ENCODE results near the gene PSME3IP1.
A peak's percentile ranks its signal among the peaks of the same experiment; 100 is the strongest.

Gene PSME3IP1

DNA sequence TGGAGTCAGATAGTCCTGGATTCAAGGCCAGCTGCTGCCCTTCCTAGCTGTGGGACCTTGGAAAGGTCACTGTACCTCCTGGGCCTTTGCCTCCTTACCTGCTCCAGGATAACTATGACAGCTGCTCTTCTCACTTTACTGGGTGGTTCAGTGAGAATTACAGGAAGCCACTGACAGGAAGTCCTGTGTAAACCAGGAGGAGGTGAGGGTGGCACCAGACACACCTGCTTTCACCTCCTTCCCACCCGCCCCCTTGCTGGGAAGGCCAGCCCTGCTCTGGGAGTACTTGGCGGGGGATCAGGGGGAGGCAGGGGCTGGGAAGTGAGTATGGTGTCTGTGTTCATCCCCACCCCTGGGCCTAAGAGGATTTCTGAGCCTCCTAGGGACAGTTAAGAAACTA is 50.9 kb downstream of the PSME3IP1 start:
- H3K27ac ChIP-seq (ENCODE audit: extremely low read depth, low read depth, low read length), result no peak overlapping the region
- H3K4me3 ChIP-seq (ENCODE audit: low read depth, low read length), result no peak overlapping the region
- CTCF ChIA-PET, result interaction anchor here (1.1 kb wide), 1 partner anchor 51 kb away, joined by 4 read pairs; no protein-coding TSS in a partner anchor
- H3K36me3 ChIP-seq (ENCODE audit: control insufficient read depth in 2 of 2, insufficient read depth in 1 of 2, low read length in 2 of 2), result no peaks in the 10 kb centered on the region
- POLR2A ChIA-PET, result no interaction called here
- TF ChIP-seq SP2 (tag by site-specific recombination; IDR thresholded peaks at IDR 0.05), result peak; percentile 18; the same call in 1 of the 2 replicates
- TF ChIP-seq, protein P1, sequence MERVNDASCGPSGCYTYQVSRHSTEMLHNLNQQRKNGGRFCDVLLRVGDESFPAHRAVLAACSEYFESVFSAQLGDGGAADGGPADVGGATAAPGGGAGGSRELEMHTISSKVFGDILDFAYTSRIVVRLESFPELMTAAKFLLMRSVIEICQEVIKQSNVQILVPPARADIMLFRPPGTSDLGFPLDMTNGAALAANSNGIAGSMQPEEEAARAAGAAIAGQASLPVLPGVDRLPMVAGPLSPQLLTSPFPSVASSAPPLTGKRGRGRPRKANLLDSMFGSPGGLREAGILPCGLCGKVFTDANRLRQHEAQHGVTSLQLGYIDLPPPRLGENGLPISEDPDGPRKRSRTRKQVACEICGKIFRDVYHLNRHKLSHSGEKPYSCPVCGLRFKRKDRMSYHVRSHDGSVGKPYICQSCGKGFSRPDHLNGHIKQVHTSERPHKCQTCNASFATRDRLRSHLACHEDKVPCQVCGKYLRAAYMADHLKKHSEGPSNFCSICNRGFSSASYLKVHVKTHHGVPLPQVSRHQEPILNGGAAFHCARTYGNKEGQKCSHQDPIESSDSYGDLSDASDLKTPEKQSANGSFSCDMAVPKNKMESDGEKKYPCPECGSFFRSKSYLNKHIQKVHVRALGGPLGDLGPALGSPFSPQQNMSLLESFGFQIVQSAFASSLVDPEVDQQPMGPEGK (tag by site-specific recombination; IDR thresholded peaks at IDR 0.05), result no peak
- TF ChIP-seq, protein P2, sequence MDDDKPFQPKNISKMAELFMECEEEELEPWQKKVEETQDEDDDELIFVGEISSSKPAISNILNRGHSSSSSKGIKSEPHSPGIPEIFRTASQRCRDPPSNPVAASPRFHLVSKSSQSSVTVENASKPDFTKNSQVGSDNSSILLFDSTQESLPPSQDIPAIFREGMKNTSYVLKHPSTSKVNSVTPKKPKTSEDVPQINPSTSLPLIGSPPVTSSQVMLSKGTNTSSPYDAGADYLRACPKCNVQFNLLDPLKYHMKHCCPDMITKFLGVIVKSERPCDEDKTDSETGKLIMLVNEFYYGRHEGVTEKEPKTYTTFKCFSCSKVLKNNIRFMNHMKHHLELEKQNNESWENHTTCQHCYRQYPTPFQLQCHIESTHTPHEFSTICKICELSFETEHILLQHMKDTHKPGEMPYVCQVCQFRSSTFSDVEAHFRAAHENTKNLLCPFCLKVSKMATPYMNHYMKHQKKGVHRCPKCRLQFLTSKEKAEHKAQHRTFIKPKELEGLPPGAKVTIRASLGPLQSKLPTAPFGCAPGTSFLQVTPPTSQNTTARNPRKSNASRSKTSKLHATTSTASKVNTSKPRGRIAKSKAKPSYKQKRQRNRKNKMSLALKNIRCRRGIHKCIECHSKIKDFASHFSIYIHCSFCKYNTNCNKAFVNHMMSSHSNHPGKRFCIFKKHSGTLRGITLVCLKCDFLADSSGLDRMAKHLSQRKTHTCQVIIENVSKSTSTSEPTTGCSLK (tag by site-specific recombination; IDR thresholded peaks at IDR 0.05), result no peak
- no peak for TF ChIP-seq ZNF132 (tag by site-specific recombination; IDR thresholded peaks at IDR 0.05; ENCODE audit: borderline replicate concordance)
- H3K9me3 ChIP-seq (ENCODE audit: control insufficient read depth, insufficient read depth, low read depth, low read length), result no peaks in the 10 kb centered on the region
- H3K4me1 ChIP-seq (ENCODE audit: control insufficient read depth, insufficient read depth, low read length), result no peaks in the 10 kb centered on the region

DNA sequence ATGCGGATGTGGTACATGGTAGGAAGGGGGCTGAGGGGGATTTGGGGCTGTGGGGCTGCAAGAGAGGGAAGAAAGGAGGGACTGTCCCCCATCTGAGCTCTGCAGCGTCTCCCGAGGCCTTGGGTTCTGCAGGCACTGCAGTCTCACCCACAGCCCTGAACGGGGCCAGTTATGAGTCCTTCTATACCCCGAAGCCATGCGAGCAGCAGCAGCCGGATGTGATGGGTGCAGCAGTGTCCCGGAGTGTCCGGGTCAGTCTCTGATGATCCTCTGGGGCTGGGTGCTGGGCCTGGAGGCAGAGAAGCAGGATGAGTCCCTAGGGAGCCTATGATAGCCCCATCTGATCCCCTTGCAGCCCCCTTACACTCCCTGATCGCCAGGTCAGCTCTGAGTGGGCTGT is 52.0 kb downstream of the PSME3IP1 start:
- no peaks in the 10 kb centered on the region for H3K36me3 ChIP-seq (ENCODE audit: control insufficient read depth in 2 of 2, insufficient read depth in 1 of 2, low read length in 2 of 2)
- no peaks in the 10 kb centered on the region for H3K4me1 ChIP-seq (ENCODE audit: control insufficient read depth, insufficient read depth, low read length)
- ChIA-PET POLR2A (no interaction called here), CTCF (interaction anchor here (1.1 kb wide), 1 partner anchor 50 kb away, joined by 4 read pairs; no protein-coding TSS in a partner anchor)
- no peak overlapping the region for H3K4me3 ChIP-seq (ENCODE audit: low read depth, low read length)
- H3K9me3 ChIP-seq (ENCODE audit: control insufficient read depth, insufficient read depth, low read depth, low read length), result no peaks in the 10 kb centered on the region
- TF ChIP-seq ZSCAN30 (tag by site-specific recombination; IDR thresholded peaks at IDR 0.05) (no peak), ZBTB48 (tag by site-specific recombination; IDR thresholded peaks at IDR 0.05) (no peak)
- TF ChIP-seq, protein P3, sequence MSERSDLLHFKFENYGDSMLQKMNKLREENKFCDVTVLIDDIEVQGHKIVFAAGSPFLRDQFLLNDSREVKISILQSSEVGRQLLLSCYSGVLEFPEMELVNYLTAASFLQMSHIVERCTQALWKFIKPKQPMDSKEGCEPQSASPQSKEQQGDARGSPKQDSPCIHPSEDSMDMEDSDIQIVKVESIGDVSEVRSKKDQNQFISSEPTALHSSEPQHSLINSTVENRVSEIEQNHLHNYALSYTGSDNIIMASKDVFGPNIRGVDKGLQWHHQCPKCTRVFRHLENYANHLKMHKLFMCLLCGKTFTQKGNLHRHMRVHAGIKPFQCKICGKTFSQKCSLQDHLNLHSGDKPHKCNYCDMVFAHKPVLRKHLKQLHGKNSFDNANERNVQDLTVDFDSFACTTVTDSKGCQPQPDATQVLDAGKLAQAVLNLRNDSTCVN (tag by site-specific recombination; optimal IDR thresholded peaks at IDR 0.05), result no peak
- H3K27ac ChIP-seq (ENCODE audit: extremely low read depth, low read depth, low read length), result no peak overlapping the region

DNA sequence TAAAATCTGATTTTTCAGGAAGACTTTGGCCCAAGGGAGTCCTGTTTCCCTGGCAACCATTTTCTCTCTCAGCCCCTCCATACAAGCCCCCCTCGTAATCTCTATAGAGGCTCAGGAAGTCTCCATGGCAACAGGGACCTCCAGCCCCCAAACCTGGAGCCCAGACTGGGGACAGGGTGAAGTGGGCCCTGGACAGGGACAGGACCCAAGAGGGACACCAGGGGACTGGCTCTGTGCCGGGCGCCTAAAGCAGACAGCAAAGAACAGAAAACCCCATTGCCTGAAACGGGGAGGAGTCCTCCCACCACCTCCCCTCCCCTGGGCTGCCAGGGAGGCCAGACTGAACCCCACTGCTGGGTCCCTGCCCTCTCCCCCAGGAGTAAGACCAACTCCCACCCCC is 52.8 kb downstream of the PSME3IP1 start:
- CTCF ChIA-PET, result no interaction called here
- TF ChIP-seq ZNF394 (tag by site-specific recombination; IDR thresholded peaks at IDR 0.05; ENCODE audit: borderline replicate concordance) (no peak), ZNF600 (tag by site-specific recombination; IDR thresholded peaks at IDR 0.05) (no peak), ZEB2 (tag by site-specific recombination; IDR thresholded peaks at IDR 0.05) (no peak), ZNF558 (tag by site-specific recombination; IDR thresholded peaks at IDR 0.05) (no peak), ZNF560 (tag by site-specific recombination; IDR thresholded peaks at IDR 0.05; ENCODE audit: borderline replicate concordance) (no peak), ZNF654 (tag by site-specific recombination; IDR thresholded peaks at IDR 0.05; ENCODE audit: low read depth) (no peak), ZNF621 (tag by site-specific recombination; IDR thresholded peaks at IDR 0.05) (no peak), ZNF202 (tag by site-specific recombination; IDR thresholded peaks at IDR 0.05; ENCODE audit: borderline replicate concordance) (no peak), SCRT1 (tag by site-specific recombination; IDR thresholded peaks at IDR 0.05; ENCODE audit: borderline replicate concordance) (no peak), ZNF248 (tag by site-specific recombination; IDR thresholded peaks at IDR 0.05) (no peak)
- TF ChIP-seq, protein P4, sequence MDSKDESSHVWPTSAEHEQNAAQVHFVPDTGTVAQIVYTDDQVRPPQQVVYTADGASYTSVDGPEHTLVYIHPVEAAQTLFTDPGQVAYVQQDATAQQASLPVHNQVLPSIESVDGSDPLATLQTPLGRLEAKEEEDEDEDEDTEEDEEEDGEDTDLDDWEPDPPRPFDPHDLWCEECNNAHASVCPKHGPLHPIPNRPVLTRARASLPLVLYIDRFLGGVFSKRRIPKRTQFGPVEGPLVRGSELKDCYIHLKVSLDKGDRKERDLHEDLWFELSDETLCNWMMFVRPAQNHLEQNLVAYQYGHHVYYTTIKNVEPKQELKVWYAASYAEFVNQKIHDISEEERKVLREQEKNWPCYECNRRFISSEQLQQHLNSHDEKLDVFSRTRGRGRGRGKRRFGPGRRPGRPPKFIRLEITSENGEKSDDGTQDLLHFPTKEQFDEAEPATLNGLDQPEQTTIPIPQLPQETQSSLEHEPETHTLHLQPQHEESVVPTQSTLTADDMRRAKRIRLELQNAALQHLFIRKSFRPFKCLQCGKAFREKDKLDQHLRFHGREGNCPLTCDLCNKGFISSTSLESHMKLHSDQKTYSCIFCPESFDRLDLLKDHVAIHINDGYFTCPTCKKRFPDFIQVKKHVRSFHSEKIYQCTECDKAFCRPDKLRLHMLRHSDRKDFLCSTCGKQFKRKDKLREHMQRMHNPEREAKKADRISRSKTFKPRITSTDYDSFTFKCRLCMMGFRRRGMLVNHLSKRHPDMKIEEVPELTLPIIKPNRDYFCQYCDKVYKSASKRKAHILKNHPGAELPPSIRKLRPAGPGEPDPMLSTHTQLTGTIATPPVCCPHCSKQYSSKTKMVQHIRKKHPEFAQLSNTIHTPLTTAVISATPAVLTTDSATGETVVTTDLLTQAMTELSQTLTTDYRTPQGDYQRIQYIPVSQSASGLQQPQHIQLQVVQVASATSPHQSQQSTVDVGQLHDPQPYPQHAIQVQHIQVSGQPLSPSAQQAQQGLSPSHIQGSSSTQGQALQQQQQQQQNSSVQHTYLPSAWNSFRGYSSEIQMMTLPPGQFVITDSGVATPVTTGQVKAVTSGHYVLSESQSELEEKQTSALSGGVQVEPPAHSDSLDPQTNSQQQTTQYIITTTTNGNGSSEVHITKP (tag by site-specific recombination; IDR thresholded peaks at IDR 0.05), result no peak
- TF ChIP-seq, protein P5, sequence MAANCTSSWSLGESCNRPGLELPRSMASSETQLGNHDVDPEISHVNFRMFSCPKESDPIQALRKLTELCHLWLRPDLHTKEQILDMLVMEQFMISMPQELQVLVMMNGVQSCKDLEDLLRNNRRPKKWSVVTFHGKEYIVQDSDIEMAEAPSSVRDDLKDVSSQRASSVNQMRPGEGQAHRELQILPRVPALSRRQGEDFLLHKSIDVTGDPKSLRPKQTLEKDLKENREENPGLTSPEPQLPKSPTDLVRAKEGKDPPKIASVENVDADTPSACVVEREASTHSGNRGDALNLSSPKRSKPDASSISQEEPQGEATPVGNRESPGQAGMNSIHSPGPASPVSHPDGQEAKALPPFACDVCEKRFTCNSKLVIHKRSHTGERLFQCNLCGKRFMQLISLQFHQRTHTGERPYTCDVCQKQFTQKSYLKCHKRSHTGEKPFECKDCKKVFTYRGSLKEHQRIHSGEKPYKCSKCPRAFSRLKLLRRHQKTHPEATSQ (tag by site-specific recombination; IDR thresholded peaks at IDR 0.05), result no peak

More for the DNA sequence above, 52.8 kb downstream of the PSME3IP1 start:
- no peaks in the 10 kb centered on the region for H3K9me3 ChIP-seq (ENCODE audit: control insufficient read depth, insufficient read depth, low read depth, low read length)
- H3K4me1 ChIP-seq (ENCODE audit: control insufficient read depth, insufficient read depth, low read length), result no peaks in the 10 kb centered on the region
- H3K27ac ChIP-seq (ENCODE audit: extremely low read depth, low read depth, low read length), result no peak overlapping the region
- H3K36me3 ChIP-seq (ENCODE audit: control insufficient read depth in 2 of 2, insufficient read depth in 1 of 2, low read length in 2 of 2), result no peaks in the 10 kb centered on the region
- no peak overlapping the region for H3K4me3 ChIP-seq (ENCODE audit: low read depth, low read length)
- POLR2A ChIA-PET, result no interaction called here

Data from HEK293 (cell line).